Naive thymus-derived CD4-positive, alpha-beta T cell (primary cell): ENCODE results near the gene LIN52. TPM values are rescaled to one million over a fixed set of nuclear protein-coding genes. Genes with fewer than 3 reads are reported as not detected.

Experiments used
- ATAC-seq: fragments of 150-1000 bp; cut with Tn5 transposase; 2 replicates; pipeline ENCODE4 v1.10.0; 2021; ENCODE audit warnings: mild to moderate bottlenecking, moderate library complexity
- CTCF ChIA-PET: fragments of 350-600 bp; sonication (Branson Sonifier 250); formaldehyde crosslinking; loops from one replicate; lab custom pipeline; 2021; ENCODE audit warnings: antibody characterized with exemption; lab: Charles Lee
- POLR2A ChIA-PET: fragments of 350-600 bp; sonication (Branson Sonifier 250); formaldehyde crosslinking; loops from one replicate; lab custom pipeline; 2021; ENCODE audit warnings: antibody characterized with exemption, inconsistent platforms; lab: Charles Lee
- DNase-seq, 9 donors: peaks; one replicate each; pipeline versions ENCODE4 v3.0.0 to v3.0.0-alpha.2; 2020 to 2022; ENCODE audit warnings: mixed read lengths in 1 of 9
- H3K27ac ChIP-seq: one replicate; pipeline ENCODE4 v1.7.0; 2013; ENCODE audit warnings: mild to moderate bottlenecking, low read depth, low read length, moderate library complexity
- H3K27me3 ChIP-seq, 2 donors: one replicate each; pipeline ENCODE4 v1.7.0; 2013; ENCODE audit warnings: low read length in 2 of 2, mild to moderate bottlenecking in 2 of 2, moderate library complexity in 2 of 2; ENCODE audit not compliant: control insufficient read depth in 2 of 2, insufficient read depth in 2 of 2
- H3K36me3 ChIP-seq, 3 experiments: 1 replicate in 2 of 3; 2 replicates in 1 of 3; pipeline ENCODE4 v1.7.0; 2013; ENCODE audit warnings: low read length in 3 of 3, mild to moderate bottlenecking in 3 of 3, moderate library complexity in 1 of 3; ENCODE audit not compliant: insufficient read depth in 3 of 3, control insufficient read depth in 2 of 3
- H3K4me1 ChIP-seq, 2 donors: one replicate each; pipeline ENCODE4 v1.7.0; 2013; ENCODE audit warnings: low read length in 2 of 2, mild to moderate bottlenecking in 2 of 2, moderate library complexity in 1 of 2; ENCODE audit not compliant: control insufficient read depth in 2 of 2, insufficient read depth in 2 of 2
- H3K4me3 ChIP-seq: 2 replicates; pipeline ENCODE4 v1.7.0; 2013; ENCODE audit warnings: mild to moderate bottlenecking, low read length
- H3K9me3 ChIP-seq, 3 experiments: 1 replicate in 2 of 3; 2 replicates in 1 of 3; pipeline ENCODE4 v1.7.0; 2013; ENCODE audit warnings: low read length in 3 of 3; ENCODE audit not compliant: control insufficient read depth in 2 of 3
- H3K27ac Mint-ChIP-seq, 9 donors: one replicate each; pipeline ENCODE4 v1.8.0; 2020 to 2022; ENCODE audit warnings: mixed read lengths in 9 of 9, mild to moderate bottlenecking in 8 of 9, moderate library complexity in 5 of 9, inconsistent platforms in 2 of 9
- H3K27me3 Mint-ChIP-seq, 5 donors: one replicate each; pipeline ENCODE4 v1.8.0; 2021 to 2022; ENCODE audit warnings: mixed read lengths in 5 of 5, mild to moderate bottlenecking in 1 of 5
- H3K36me3 Mint-ChIP-seq, 5 donors: one replicate each; pipeline ENCODE4 v1.8.0; 2020 to 2022; ENCODE audit warnings: mixed read lengths in 5 of 5, mild to moderate bottlenecking in 3 of 5, inconsistent platforms in 1 of 5
- H3K4me1 Mint-ChIP-seq, 7 donors: one replicate each; pipeline ENCODE4 v1.8.0; 2020 to 2022; ENCODE audit warnings: mixed read lengths in 7 of 7, mild to moderate bottlenecking in 3 of 7, inconsistent platforms in 1 of 7
- H3K4me3 Mint-ChIP-seq, 10 donors: one replicate each; pipeline ENCODE4 v1.8.0; 2020 to 2022; ENCODE audit warnings: mild to moderate bottlenecking in 10 of 10, mixed read lengths in 10 of 10, moderate library complexity in 6 of 10, inconsistent platforms in 2 of 10
- H3K9me3 Mint-ChIP-seq, 11 donors: one replicate each; pipeline ENCODE4 v1.8.0; 2020 to 2022; ENCODE audit warnings: mixed read lengths in 11 of 11, mild to moderate bottlenecking in 4 of 11, inconsistent platforms in 1 of 11, moderate library complexity in 1 of 11
- intact Hi-C, 2 donors: fragments of 100-400 bp; cut with micrococcal nuclease; formaldehyde crosslinking; loops; one replicate each; pipeline ENCODE4 v1.15.1; 2023
- polyA plus RNA-seq, 2 donors: library from polyadenylated mRNA; unstranded; fragments of 300-500 nt; fragmentation: Illumina TruSeq; gene quantifications; one replicate each; pipeline ENCODE4 v1.2.3, GENCODE V29; 2021
- total RNA-seq, 6 experiments: library from RNA in 5 of 6; stranded (reverse) in 5 of 6; gene quantifications; 1 replicate in 5 of 6; 2 replicates in 1 of 6; pipeline ENCODE4 v1.2.3 and lab custom pipeline; 2021 to 2026

Gene LIN52
- total and polyA plus RNA-seq, 7 experiments from 2014 or later, result 6.6 to 16.3 (median 9.5) TPM

- ChIA-PET POLR2A (no interaction called here), CTCF (interaction anchor here (0.6 kb wide), 1 partner anchor 1168 kb away, joined by 3 read pairs; no protein-coding TSS in a partner anchor)
- no peaks in the 10 kb centered on the region for H3K27me3 ChIP-seq
- H3K36me3 ChIP-seq, result no peaks in the 10 kb centered on the region
- H3K4me3 ChIP-seq, result no peak overlapping the region
- Mint-ChIP-seq H3K36me3 (peaks cover 0 to 13% (median 0%) of the 10 kb centered on the region in 5 donors), H3K4me1 (no peaks in the 10 kb centered on the region), H3K9me3 (peaks cover 0 to 2% (median 0%) of the 10 kb centered on the region in 11 donors), H3K4me3 (no peak overlapping the region), H3K27me3 (no peaks in the 10 kb centered on the region), H3K27ac (no peak overlapping the region)
- DNase-seq (no peak), ATAC-seq (no peak)
- H3K4me1 ChIP-seq, result no peaks in the 10 kb centered on the region
- no peaks in the 10 kb centered on the region for H3K9me3 ChIP-seq
- intact Hi-C loops, result no loop called here
- H3K27ac ChIP-seq, result no peak overlapping the region
Measured at GRCh38 chr14:74048281-74048680, 36.5 kb upstream of the LIN52 start.

GRCh38 chr14:74049876-74050495, 34.8 kb upstream of the LIN52 start:
- Histone ChIP-seq H3K36me3 (no peaks in the 10 kb centered on the region), H3K27me3 (no peaks in the 10 kb centered on the region), H3K4me3 (no peak overlapping the region), H3K4me1 (no peaks in the 10 kb centered on the region), H3K9me3 (no peaks in the 10 kb centered on the region), H3K27ac (no peak overlapping the region)
- Mint-ChIP-seq H3K27ac (peak overlapping the region in 1 of 9 donors; percentile 56), H3K4me1 (no peaks in the 10 kb centered on the region), H3K9me3 (peaks cover 0 to 2% (median 0%) of the 10 kb centered on the region in 11 donors), H3K27me3 (no peaks in the 10 kb centered on the region), H3K36me3 (peaks cover 0 to 13% (median 0%) of the 10 kb centered on the region in 5 donors), H3K4me3 (no peak overlapping the region)
- ChIA-PET POLR2A (no interaction called here), CTCF (no interaction called here)
- intact Hi-C loops, result no loop called here
- ATAC-seq (no peak), DNase-seq (no peak)

- H3K36me3 Mint-ChIP-seq, result peaks cover 4 to 58% (median 20%) of the 10 kb centered on the region in 5 donors
Measured at GRCh38 chr14:74062809-74063150, 22.0 kb upstream of the LIN52 start.

DNA sequence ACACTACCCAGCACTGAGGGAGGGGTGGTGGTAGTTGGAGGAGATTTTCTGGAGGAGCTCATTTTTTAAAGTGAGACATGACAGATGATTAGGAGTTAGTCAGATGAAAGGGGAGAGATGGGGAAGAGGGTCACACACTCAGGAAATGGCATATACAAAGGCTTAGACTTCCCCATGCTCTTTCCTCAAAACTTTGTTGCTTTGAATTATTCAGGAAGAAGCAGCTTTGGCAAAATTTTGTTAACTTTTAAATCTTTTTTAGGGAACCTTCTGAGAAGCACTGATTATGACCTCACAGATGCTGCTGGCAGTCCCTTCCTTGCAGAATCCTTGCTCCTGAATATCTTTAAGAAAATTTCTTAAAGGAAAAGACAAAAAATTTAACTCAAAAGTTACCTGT, 20.3 kb upstream of the LIN52 start:
- ChIA-PET POLR2A (no interaction called here), CTCF (no interaction called here)
- Mint-ChIP-seq H3K27ac (peak overlapping the region in 1 of 9 donors; percentile 62), H3K9me3 (no peaks in the 10 kb centered on the region), H3K4me1 (no peaks in the 10 kb centered on the region), H3K4me3 (no peak overlapping the region), H3K36me3 (peaks cover 4 to 54% (median 20%) of the 10 kb centered on the region in 5 donors), H3K27me3 (no peaks in the 10 kb centered on the region)
- Histone ChIP-seq H3K27ac (no peak overlapping the region), H3K4me3 (no peak overlapping the region), H3K9me3 (no peaks in the 10 kb centered on the region), H3K4me1 (no peaks in the 10 kb centered on the region), H3K27me3 (no peaks in the 10 kb centered on the region), H3K36me3 (peaks cover 0 to 47% (median 0%) of the 10 kb centered on the region in 3 experiments)
- intact Hi-C loops, result no loop called here
- ATAC-seq, result no peak
- no peak for DNase-seq

More at GRCh38 chr14:74062809-74063150, 22.0 kb upstream of the LIN52 start:
- intact Hi-C loops, result no loop called here
- no peaks in the 10 kb centered on the region for H3K27me3 Mint-ChIP-seq
- no peak for ATAC-seq
- Histone ChIP-seq H3K4me3 (no peak overlapping the region), H3K27ac (no peak overlapping the region), H3K27me3 (no peaks in the 10 kb centered on the region), H3K36me3 (peaks cover 0 to 50% (median 0%) of the 10 kb centered on the region in 3 experiments), H3K4me1 (no peaks in the 10 kb centered on the region), H3K9me3 (no peaks in the 10 kb centered on the region)
- DNase-seq, result no peak
- POLR2A ChIA-PET, result interaction anchor here (0.6 kb wide), 1 partner anchor 161 kb away, joined by 5 read pairs; no protein-coding TSS in a partner anchor
- H3K4me1 Mint-ChIP-seq, result no peaks in the 10 kb centered on the region
- no peaks in the 10 kb centered on the region for H3K9me3 Mint-ChIP-seq
- H3K4me3 Mint-ChIP-seq, result no peak overlapping the region
- no peak overlapping the region for H3K27ac Mint-ChIP-seq
- CTCF ChIA-PET, result no interaction called here

DNA sequence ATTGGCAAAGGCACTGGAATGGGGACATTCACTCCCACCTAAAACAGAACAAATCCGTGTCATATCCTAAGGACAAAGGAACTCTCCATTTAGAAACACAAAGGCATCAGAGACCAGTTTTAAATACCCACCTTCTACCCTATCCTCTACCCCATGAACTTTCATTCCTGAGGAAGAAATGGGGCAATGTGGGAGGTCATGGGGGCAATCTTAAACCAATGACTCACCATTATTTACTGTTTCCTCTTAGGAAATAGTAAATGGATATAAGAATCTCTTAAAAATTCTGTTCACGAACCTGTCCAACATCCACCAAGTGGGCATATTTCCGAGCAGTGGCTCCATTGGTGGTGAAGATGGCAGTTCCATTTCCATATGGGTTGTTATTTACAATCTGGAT, 19.9 kb upstream of the LIN52 start:
- Histone ChIP-seq H3K27ac (no peak overlapping the region), H3K36me3 (peaks cover 0 to 43% (median 0%) of the 10 kb centered on the region in 3 experiments), H3K9me3 (no peaks in the 10 kb centered on the region), H3K4me3 (no peak overlapping the region), H3K4me1 (no peaks in the 10 kb centered on the region), H3K27me3 (no peaks in the 10 kb centered on the region)
- ChIA-PET POLR2A (no interaction called here), CTCF (no interaction called here)
- Mint-ChIP-seq H3K27ac (no peak overlapping the region), H3K4me1 (no peaks in the 10 kb centered on the region), H3K4me3 (no peak overlapping the region), H3K27me3 (no peaks in the 10 kb centered on the region), H3K36me3 (peaks cover 4 to 49% (median 20%) of the 10 kb centered on the region in 5 donors), H3K9me3 (no peaks in the 10 kb centered on the region)
- DNase-seq (no peak), ATAC-seq (no peak)
- intact Hi-C loops, result no loop called here

- Histone ChIP-seq H3K27ac (no peak overlapping the region), H3K27me3 (no peaks in the 10 kb centered on the region), H3K9me3 (no peaks in the 10 kb centered on the region), H3K4me3 (no peak overlapping the region), H3K36me3 (peaks cover 0 to 47% (median 0%) of the 10 kb centered on the region in 3 experiments), H3K4me1 (no peaks in the 10 kb centered on the region)
- CTCF ChIA-PET, result no interaction called here
- Mint-ChIP-seq H3K4me3 (no peak overlapping the region), H3K9me3 (peaks cover 0 to 1% (median 0%) of the 10 kb centered on the region in 11 donors), H3K4me1 (no peaks in the 10 kb centered on the region), H3K27ac (peak overlapping the region in 1 of 9 donors; percentile 49), H3K36me3 (peaks cover 0 to 46% (median 15%) of the 10 kb centered on the region in 5 donors), H3K27me3 (no peaks in the 10 kb centered on the region)
- ATAC-seq (no peak), DNase-seq (no peak)
- intact Hi-C loops, result no loop called here
- POLR2A ChIA-PET, result no interaction called here
Measured at GRCh38 chr14:74065746-74066575, 18.8 kb upstream of the LIN52 start.
